Lung microvascular endothelial cell (primary cell): ENCODE measurements around the gene ELK4. TPM values are rescaled to one million over a fixed set of nuclear protein-coding genes. Genes with fewer than 3 reads are reported as not detected.

Experiments used
- DNase-seq, 2 donors: peaks; one replicate each; pipeline versions ENCODE4 v3.0.0 to v3.0.0-alpha.2; 2010; ENCODE audit warnings: low read depth in 2 of 2
- total RNA-seq: library from RNA; depleted of rRNA; stranded (reverse); fragments of >200 nt; gene quantifications from 2 replicates; pipeline ENCODE4 v1.2.1, GENCODE V29; 2014

The ELK4 gene
- total RNA-seq, 1 donor from 2014 or later: 27.0 TPM

DNA sequence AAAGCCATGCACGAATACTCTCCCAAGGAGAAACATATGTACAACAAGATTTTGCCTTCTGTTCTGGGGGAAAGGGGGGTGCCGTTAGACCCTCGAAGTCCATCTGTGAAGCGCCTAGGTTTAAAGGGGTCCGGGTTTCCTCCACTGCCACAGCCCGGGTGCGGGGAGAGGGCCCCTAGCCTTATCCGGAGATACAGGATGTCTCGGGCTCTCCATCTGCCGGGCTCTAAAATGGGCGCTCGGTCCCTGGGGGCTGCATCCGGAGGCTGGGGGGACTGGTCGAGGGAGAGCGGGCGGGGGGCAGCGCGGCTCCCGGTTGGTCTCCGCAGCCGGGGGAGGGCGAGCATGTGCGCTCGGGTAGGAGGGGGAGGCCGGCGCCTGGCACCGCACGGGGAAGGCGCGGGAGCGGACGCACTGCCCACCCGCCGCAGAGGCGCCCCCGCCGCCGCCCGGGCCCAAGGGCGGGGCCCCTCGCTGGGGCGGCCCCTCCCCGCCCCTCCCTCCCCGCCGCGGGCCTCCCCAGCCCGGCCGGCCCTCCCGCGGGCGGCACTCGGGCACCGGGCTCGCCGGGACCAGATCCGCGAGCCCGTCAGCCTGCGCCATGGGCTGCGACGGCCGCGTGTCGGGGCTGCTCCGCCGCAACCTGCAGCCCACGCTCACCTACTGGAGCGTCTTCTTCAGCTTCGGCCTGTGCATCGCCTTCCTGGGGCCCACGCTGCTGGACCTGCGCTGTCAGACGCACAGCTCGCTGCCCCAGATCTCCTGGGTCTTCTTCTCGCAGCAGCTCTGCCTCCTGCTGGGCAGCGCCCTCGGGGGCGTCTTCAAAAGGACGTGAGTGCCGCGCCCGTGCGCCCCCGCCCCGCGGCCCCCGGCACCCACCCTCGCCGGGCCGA is 63.1 kb downstream of the ELK4 start:
- DNase-seq: peak in 1 of 2 donors; percentile 48

DNA sequence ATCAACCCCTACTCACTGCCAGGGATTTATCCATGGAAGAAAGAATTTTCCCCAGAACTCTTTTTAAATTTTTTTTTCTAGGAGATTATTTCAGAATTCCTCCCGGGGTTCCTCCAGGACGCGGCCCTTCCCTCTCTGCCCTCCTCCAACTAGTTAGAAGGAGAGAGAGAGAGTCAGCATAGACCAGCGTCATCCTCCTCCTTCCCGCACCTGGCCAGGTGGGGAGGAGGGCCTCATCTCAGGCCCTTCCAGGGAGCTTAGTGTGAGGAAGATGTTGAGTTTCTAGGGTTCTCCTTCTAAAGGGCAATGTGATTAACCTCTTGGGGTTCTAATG is 63.7 kb downstream of the ELK4 start:
- no peak for DNase-seq

DNA sequence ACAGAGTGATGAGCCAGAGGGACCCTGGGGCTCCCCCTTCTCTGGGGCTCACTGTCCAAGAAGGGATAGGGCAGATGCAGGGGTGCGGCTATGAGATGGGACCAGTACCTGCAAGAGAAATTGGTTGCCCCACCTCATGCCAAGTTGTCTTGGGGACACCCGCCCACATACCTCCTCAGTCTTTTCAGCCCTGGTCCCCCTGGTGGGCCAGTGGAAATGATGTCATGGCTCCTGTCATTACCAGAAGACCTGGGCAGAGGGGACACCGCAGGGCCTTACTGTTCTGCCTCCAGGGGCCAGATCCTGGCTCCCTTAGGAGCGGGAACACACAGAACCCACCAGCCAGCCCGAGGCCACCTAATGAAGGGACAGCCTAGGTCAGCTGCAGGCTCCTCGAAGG is 64.1 kb downstream of the ELK4 start:
- DNase-seq: no peak

DNA sequence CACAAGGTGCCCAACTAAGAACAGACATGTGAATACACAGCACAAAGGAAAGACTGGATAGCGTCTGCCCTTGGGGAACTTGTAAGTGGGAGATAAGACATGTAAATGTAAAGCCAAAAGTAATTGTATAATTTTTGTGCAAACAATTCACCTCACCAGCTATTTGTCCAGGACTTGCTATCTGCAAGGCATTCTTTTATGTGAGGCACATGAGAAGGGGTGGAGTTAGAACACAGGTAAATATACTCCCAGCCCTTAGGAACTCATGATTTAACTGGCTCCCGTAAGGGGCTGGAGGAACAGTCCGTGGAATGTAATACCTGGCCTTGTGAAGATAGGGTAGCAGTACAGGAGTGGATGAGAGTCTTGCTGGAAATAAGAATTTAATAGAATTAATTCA is 66.0 kb downstream of the ELK4 start:
- DNase-seq: no peak

DNA sequence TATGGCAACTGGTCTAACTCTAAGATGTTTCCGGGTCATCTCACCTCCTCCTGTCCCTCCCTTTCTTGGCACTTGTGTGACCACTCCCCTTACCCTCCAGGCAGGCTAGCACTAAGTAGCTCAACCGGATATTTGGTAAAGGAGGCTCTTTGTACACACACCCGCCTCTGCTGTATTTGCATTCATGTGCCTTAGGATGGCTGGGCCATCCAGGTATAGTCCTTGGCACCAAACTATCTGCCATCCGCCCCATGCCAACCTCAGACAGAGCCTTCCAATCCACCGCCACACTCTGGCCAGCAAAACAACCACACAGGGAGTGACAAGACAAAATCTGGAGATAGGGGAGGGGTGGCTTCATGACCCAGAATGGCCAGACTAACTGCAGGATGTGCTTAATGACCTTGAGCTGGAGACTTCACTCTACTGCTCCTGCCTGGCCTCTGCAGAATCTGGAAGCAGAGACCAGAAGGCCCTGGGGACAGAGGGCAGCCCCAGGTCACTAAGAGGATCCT is 67.8 kb downstream of the ELK4 start:
- no peak for DNase-seq

DNA sequence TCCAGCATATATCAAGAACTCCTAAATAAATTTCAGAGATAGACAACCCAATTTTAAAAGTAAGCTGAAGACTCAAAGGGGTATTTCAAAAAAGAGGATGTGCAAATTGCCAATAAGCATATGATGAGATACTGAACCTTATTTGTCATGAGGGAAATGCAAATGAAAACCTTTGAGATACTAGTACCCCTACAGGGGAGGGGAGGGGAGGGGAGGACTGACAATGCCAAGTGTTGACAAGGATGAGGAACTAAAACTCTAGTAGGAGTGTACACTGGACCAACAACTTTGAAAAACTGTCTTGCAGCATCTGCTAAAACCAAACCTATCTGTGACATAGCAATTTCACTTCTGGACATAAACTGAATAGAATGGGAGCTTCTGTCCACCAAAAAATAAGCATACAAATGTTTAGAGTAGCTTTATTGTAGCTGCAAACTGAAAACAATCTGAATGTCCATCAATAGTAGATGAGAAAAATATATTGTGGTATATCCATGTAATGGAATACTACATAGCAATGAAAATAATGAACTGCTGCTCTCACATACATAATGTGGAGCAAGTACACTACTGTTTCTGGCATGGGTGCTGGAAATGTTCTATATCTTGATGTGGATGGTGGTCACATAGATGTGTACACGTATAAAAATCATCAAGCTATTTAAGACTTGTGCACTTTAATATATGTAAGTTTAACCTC is 70.2 kb downstream of the ELK4 start:
- no peak for DNase-seq

Other genes starting within 250 kb of the ELK4 start
- gene LEMD1, start 210.0 kb downstream of the ELK4 start, total RNA-seq: not detected in 2 replicates
- gene BLACAT1, start 176.0 kb downstream of the ELK4 start, total RNA-seq: not detected in 2 replicates
- 0.20 and 0.44 TPM in 2 replicates for gene CDK18, start 127.3 kb downstream of the ELK4 start, total RNA-seq
- 20.3 and 64.7 TPM in 2 replicates for gene SLC45A3, start 48.5 kb upstream of the ELK4 start, total RNA-seq
- 74.2 and 103 TPM in 2 replicates for gene NUCKS1, start 118.2 kb upstream of the ELK4 start, total RNA-seq
- 14.8 and 20.4 TPM in 2 replicates for gene RAB29, start 143.5 kb upstream of the ELK4 start, total RNA-seq
- 6.8 and 20.0 TPM in 2 replicates for gene SLC41A1, start 181.2 kb upstream of the ELK4 start, total RNA-seq
- gene PM20D1, start 218.1 kb upstream of the ELK4 start, total RNA-seq: under 0.01 TPM in 1 of 2 replicates, not detected in the other